Neural crest cell (in vitro differentiated cells): ENCODE measurements around the gene SAP30L. TPM values are rescaled to one million over a fixed set of nuclear protein-coding genes. Genes with fewer than 3 reads are reported as not detected.

Source experiments
- DNase-seq: peaks from one replicate; pipeline ENCODE4 v3.0.0; 2021; ENCODE audit warnings: low read depth, mixed read lengths, low spot score
- H3K27ac Mint-ChIP-seq: one replicate; pipeline ENCODE4 v1.8.0; 2021; ENCODE audit warnings: mild to moderate bottlenecking, mixed read lengths; ENCODE audit not compliant: unreplicated experiment
- H3K27me3 Mint-ChIP-seq: 2 replicates; pipeline ENCODE4 v1.8.0; 2021; ENCODE audit warnings: low read depth, mild to moderate bottlenecking, mixed read lengths
- H3K36me3 Mint-ChIP-seq: 2 replicates; pipeline ENCODE4 v1.8.0; 2021; ENCODE audit warnings: low read depth, mild to moderate bottlenecking, mixed read lengths
- H3K4me1 Mint-ChIP-seq: 2 replicates; pipeline ENCODE4 v1.8.0; 2021; ENCODE audit warnings: mixed read lengths
- H3K4me3 Mint-ChIP-seq: one replicate; pipeline ENCODE4 v1.8.0; 2021; ENCODE audit warnings: mild to moderate bottlenecking, mixed read lengths
- H3K9me3 Mint-ChIP-seq: 2 replicates; pipeline ENCODE4 v1.8.0; 2021; ENCODE audit warnings: mixed read lengths
- CTCF ChIP-seq: fragments of 200-600 bp; sonication (generic); conservative IDR thresholded peaks from 2 replicates; pipeline ENCODE4 v1.5.0; 2021; ENCODE audit warnings: antibody characterized with exemption, mild to moderate bottlenecking
- total RNA-seq: library from RNA; stranded (reverse); gene quantifications from 2 replicates; pipeline ENCODE4 v1.2.1, GENCODE V29; 2021

Gene SAP30L
- total RNA-seq, 1 donor from 2014 or later: 46.3 TPM

- no peak for DNase-seq
- Mint-ChIP-seq H3K4me3 (peak overlapping the region; percentile 70), H3K9me3 (no peaks in the 10 kb centered on the region), H3K4me1 (peaks cover 24% of the 10 kb centered on the region), H3K27ac (no peak overlapping the region), H3K27me3 (no peaks in the 10 kb centered on the region), H3K36me3 (peaks cover 4% of the 10 kb centered on the region)
- no peak for TF ChIP-seq CTCF
These were observed 3.0 kb upstream of the SAP30L start for GRCh38 chr5:154442801-154443200.

- Mint-ChIP-seq H3K4me1 (peaks cover 35% of the 10 kb centered on the region), H3K27ac (peak overlapping the region; percentile 88)
- TF ChIP-seq CTCF: no peak
These were observed 1.0 kb upstream of the SAP30L start for GRCh38 chr5:154444556-154445421.

GRCh38 chr5:154446195-154447088 lies 645 bp downstream of the SAP30L start:
- Mint-ChIP-seq H3K9me3 (no peaks in the 10 kb centered on the region), H3K4me3 (peak overlapping the region; percentile 98), H3K27me3 (no peaks in the 10 kb centered on the region), H3K36me3 (no peaks in the 10 kb centered on the region), H3K27ac (peak overlapping the region; percentile 78), H3K4me1 (peaks cover 45% of the 10 kb centered on the region)
- DNase-seq: peak; percentile 53
- no peak for TF ChIP-seq CTCF

More at GRCh38 chr5:154444556-154445421, 1.0 kb upstream of the SAP30L start:
- no peaks in the 10 kb centered on the region for H3K9me3 Mint-ChIP-seq
- H3K36me3 Mint-ChIP-seq: no peaks in the 10 kb centered on the region
- H3K27me3 Mint-ChIP-seq: no peaks in the 10 kb centered on the region
- DNase-seq: peak; percentile 8
- peak overlapping the region; percentile 94 for H3K4me3 Mint-ChIP-seq

GRCh38 chr5:154447089-154447725 lies 1.4 kb downstream of the SAP30L start:
- Mint-ChIP-seq H3K4me3 (peak overlapping the region; percentile 98), H3K9me3 (no peaks in the 10 kb centered on the region), H3K4me1 (peaks cover 50% of the 10 kb centered on the region), H3K27ac (peak overlapping the region; percentile 78), H3K36me3 (peaks cover 3% of the 10 kb centered on the region), H3K27me3 (no peaks in the 10 kb centered on the region)
- no peak for DNase-seq
- TF ChIP-seq CTCF: no peak

GRCh38 chr5:154449786-154450185 lies 4.0 kb downstream of the SAP30L start:
- H3K27me3 Mint-ChIP-seq: no peaks in the 10 kb centered on the region
- H3K27ac Mint-ChIP-seq: no peak overlapping the region
- no peak for TF ChIP-seq CTCF
- H3K4me1 Mint-ChIP-seq: peaks cover 52% of the 10 kb centered on the region
- H3K36me3 Mint-ChIP-seq: peaks cover 9% of the 10 kb centered on the region
- H3K9me3 Mint-ChIP-seq: no peaks in the 10 kb centered on the region
- DNase-seq: no peak
- peak overlapping the region; percentile 76 for H3K4me3 Mint-ChIP-seq
